Stimulated activated CD4-positive, alpha-beta T cell treated with anti-CD3 and anti-CD28 coated beads, Interleukin-1b, Interleukin-23, amount 100 ng/mL, for 1 hour (primary cell): Measurements from ENCODE around the gene CACFD1.

Source experiments
- DNase-seq, 2 donors: peaks; one replicate each; pipeline ENCODE4 v3.0.0-alpha.2; 2020; ENCODE audit warnings: low read depth in 2 of 2

CACFD1 gene

DNA sequence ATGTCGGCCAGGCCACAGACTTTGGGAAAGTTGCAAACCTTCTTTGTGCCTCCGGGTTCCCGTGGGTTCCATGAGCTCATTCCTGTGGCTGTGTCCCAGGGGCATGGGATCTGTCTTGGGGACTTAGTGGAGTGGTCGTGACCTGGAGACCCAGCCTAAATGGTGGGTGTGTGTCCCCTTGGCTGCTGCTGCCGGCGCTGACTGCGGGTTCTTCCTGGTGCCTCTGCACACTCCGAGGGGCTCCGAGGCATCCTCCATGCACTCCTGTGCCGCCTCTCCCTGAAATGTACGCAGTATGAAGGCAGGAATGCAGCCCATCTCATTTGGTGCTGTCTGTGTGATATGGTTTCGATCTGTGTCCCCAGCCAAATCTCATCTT, 40.1 kb downstream of the CACFD1 start:
- no peak for DNase-seq

DNA sequence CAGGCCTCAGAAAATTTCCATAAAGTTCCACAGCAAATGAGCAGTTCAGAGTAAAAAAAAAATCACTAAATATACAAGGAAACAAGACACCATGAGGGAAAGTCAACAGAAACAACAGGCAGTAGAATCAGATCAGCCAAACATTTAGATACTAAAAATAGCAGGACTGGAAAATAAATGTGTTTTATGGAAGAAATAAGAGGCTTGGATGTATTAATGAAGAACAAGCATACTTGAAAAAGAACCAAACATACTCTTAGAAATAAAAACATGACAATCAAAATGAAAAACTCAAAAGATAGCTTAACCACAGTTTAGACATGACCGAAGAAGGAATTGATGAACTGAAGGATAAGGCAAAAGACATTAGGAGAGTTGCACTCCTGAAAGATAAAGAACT, 42.3 kb downstream of the CACFD1 start:
- no peak for DNase-seq

DNA sequence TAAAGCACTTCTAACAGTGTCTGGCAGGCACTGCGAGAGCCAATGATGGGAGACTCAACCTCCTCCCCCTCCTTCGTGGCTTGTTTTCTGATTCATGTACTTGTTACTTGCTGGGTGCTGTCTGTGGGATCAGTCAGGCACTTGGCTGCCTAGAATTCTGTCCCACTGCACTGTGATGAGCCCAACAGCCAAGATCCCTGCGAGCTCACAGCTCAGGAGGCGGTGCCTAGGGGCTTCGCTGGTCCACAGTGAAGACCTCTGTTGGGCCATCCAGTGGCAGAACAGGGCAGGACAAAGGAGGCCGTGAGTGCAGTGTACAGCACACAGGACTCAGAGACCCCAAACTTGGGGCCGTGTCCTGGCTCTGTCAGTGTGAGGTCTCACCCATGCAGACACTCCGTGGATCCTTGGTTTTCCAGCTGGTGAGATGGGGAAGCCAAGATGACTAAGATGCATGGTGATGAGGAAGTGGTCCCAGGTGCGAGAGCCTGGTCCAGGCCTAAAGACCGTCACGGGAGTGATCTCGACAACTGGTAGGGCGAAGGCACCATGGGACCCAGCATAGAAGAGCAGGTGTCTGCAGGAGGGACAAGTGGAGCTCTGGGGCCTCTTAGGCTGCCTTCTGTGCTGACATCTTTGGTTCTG, 45.5 kb downstream of the CACFD1 start:
- no peak for DNase-seq

DNA sequence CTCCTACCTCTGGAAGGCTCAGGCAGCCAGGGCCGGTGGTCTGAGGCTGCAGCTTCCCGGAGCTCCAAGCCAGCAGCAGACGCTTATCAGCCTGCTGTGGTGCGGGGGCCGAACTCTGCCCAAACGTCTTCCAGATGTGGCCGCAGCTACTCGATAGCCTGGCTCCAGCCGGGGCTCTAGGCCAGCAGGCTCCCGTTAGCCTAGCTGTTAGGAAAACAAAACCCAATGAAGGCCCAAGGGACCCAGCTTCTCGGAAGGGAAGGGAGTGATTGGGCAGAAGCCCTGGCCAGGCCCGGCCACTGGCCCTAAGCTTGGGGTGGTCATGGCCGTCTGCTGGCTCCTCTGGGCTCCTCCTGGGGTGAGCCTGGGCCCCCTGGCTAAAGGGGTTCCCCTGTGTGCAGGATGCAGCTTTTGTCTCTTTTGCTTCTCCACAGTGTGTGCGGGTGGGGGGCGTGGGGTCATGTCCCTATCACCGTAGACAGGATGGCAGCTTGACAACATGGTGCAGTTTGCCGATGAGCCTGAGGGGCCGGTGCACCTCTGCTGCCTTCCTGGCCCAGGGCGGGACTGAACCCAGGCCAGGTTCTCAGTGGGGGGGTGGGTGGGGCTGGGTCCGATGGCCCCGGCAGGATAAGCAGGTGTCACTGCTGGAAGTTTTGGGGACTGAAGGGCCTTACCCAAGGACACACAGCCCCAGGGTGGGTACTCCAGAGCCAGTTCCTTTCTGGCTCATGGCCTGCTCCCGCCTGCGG, 46.3 kb downstream of the CACFD1 start:
- DNase-seq, result no peak

DNA sequence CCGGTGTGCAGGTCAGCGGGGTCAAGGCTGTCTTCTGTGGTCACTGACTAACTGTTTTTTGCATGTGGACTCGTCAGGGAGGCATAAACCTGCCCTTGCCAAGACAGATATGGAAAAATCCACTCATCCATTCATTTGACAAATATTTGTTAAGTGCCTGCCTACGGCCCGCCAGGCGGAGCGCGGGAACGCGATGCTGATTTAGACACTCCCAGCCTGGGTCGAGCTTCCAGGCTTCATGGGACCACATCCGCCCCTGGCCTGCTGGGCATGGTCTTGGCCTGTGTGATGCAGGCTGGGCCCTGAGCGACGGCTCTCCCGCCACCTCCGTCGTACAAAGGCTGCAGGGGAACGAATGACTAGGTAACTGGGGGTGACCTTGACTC, 46.9 kb downstream of the CACFD1 start:
- DNase-seq, result no peak

DNA sequence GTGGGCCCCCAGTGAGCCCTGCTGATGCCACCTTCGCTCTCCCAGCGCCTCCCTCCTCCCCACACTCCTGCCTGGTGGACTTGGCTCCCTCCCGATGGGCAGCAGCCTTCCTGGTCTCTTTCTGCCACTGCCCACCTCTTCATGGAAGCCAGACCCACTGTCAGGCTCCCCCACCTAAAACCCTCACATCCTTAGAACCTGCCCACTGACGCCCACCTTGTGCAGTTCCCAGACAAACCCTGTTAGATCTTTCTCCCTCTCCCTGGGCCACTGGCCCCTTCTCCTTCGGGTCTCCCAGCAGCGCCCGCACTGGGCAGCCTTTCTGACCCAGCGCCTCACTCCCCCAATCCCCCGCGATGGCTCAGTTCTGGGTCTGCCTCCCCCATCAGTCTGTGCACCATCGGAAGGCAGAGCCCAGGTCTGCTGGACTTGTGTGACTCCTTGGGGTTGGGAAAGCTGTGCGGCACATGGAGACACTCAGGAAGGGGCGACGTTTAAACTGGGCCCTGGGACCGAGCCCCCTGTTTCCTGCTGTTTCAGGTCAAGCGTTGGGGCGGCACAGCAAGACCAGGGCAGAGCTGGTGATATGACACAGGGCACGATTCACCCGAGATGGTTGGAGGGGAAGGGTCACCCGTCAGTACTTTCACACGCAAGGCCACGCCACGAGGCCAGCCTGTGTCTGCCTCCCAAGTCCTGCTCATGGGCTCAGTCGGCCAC, 47.6 kb downstream of the CACFD1 start:
- no peak for DNase-seq

DNA sequence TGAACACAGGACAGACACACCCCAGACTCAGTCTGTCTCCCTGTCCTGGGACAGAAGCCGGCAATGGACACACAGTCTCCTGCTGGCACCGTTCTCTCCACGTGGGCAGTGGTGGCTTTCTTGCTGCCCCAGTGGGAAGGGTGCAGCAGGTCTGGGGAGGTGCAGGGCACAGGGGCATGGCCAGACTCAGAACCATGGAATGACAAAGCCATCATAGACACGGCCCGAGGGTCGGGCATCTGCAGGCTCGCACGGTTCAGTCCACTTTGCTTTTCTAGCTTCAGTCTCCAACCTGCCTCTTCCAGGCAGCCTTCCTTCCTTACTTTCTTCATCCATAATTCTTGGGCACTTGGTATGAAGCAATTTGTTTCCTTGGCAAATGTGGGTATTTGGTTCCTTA, 48.3 kb downstream of the CACFD1 start:
- DNase-seq, result no peak

DNA sequence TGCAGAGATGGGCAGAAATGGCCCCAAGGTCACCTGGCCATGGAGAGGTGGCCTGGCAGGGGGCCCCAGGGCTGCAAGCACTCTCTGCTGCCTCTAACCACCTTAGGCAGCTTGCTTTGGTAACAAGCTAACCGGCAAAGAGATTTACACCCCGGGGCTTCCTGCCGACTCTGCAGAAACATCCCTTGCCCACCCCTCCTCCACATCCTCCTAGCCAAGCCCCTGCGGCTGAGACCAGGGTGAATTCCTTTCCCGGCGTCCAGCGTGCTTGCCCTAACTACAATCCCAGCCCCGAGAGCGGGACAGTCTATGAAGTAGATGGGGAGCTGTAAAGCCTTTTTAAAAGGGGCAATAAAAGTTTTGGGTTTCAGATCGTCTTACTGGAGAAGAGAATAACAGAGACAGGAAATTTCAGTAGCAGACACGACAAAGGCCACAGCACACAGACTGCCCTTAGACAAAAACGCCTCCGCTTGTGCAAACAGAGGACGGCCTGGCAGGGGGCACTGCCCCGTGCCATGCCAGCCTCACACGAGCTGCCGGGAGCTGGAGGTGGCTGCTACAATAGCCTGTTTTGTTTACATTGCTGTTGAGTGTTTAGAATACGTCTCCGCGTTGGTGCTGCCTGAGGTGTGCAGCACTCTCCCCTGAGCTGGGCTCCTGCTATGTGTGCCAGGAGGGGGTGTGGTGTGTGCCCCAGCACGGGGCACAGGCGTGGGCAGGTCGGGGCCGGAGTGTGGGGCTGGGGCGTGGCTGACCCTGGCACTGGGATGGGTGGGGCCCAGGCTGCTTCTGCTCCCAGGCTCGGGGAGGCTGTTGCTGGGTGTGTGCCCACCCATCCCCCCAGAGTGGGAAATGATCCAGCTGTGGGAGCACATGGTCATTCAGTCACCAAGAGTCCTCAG, 49.7 kb downstream of the CACFD1 start:
- DNase-seq, result no peak

DNA sequence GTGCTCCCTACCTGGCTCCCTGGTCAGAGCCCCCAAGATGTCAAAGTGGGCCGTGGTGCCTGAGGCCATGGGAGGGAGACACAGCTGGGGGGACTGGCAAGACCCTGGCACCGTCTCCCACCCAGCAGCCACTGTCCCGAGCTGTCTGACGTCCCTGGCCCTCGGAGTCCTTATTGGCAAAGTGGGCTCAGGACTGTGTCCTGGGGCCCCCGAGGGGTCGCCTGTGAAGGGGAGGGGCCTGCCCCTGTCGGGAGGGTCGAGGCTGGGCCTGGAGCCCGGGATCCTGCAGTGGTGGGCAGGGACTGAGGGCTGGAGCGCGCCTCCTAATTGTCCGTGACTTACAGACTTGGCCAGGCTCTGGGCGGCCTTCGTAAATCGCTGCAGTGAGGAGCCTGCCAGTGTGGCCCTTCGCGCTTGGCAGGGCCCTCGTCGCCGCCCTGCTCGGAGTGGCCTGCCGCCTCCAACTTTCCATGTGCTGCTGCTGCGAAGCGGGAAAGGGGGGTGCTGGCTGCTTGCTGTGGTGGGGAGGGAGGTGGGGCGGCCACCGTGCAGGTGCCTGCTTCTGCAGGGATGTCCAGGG, 51.2 kb downstream of the CACFD1 start:
- DNase-seq, result no peak

DNA sequence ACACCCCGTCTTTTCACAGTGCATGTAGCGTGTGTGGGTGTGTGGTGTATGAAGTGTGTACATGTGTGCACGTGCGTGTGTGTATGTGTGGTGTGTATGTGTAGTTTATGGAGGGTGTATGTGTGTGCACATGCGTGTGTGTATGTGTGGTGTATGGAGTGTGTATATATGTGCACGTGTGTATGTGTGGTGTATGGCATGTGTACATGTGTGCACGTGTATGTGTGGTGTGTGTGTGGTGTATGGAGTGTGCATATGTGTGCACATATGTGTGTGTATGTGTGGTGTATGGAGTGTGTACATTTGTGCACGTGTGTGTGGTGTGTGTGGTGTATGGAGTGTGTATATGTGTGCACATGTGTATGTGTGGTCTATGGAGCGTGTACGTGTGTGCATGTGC, 51.8 kb downstream of the CACFD1 start:
- DNase-seq, result no peak

DNA sequence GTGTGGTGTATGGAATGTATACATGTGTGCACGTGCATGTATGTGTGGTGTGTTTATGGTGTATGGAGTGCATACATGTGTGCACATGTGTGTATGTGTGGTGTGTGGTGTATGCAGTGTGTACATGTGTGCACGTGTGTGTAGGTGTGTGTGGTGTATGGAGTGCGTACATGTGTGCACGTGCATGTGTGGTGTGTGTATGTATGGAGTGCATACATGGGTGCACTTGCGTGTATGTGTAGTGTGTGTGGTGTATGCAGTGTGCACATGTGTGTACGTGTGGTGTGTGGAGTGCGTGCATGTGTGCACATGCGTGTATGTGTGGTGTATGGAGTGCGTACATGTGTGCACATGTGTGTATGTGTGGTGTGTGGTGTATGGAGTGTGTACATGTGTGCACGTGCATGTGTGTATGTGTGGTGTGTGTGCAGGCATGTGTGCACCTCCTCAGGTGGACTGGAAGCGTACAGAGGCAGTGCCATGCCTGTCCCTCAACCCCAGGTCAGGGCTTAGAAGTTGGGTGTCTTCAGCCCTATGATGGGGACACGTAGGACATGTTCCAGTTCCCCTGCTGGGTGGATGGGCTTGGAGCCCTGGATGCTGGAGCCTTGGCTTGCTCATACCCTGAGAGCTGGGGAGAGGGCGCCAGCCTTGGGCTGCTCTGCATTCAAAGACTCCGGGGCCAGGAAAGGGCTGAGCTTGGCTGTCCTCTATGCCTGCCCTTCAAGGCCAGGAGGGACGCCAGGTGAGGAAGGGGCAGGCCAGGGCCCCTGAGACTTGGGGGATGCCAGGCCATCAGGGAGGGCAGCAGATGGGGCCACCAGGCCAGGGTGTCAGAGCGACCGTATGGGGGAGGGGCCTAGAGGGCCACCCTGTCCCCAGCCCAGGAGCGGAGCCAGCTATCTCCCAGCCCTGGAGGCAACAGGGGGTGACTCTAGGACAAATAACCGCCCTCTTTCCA, 52.8 kb downstream of the CACFD1 start:
- DNase-seq, result no peak

DNA sequence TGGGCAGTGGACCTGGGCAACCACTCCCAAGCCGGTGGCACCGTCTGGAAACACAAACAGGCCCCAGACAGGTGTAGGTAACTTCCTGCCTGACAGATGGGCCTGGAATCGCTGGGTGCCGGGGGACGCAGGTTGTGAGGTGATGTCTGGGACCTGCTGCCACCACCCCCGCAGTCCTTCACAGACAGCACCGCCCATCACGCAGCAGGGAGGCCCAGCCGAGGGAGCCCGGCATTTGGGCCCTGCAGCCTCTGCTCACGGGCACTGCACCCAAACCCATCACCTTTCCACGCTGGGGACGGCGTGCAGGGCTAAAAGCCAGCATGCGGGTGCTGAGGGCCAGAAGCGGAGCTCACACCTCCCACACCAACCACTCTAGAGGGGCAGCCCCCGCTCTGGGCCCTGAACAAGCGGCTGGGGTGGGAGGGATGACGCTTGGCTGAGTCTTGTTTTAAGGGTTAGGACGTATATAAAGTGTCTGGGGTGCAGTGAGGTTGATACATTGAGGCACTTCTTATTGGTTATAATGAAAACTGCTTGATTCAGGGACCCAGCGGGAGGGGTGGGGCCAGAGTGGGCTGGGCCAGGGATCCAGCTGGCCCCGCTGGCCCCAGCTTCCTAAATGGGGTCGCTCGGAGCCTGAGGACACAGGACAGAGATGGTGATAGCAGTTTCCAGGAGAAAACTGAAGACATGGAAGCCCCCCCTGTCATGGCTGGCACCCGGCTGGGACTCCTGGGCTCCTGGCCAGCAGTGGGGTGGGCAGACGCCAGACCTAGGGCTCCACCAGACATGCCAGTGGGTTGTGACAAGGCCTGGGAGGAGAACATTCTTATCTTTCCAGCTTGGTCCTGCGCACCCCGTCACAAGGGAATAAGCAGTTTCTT, 53.7 kb downstream of the CACFD1 start:
- no peak for DNase-seq

DNA sequence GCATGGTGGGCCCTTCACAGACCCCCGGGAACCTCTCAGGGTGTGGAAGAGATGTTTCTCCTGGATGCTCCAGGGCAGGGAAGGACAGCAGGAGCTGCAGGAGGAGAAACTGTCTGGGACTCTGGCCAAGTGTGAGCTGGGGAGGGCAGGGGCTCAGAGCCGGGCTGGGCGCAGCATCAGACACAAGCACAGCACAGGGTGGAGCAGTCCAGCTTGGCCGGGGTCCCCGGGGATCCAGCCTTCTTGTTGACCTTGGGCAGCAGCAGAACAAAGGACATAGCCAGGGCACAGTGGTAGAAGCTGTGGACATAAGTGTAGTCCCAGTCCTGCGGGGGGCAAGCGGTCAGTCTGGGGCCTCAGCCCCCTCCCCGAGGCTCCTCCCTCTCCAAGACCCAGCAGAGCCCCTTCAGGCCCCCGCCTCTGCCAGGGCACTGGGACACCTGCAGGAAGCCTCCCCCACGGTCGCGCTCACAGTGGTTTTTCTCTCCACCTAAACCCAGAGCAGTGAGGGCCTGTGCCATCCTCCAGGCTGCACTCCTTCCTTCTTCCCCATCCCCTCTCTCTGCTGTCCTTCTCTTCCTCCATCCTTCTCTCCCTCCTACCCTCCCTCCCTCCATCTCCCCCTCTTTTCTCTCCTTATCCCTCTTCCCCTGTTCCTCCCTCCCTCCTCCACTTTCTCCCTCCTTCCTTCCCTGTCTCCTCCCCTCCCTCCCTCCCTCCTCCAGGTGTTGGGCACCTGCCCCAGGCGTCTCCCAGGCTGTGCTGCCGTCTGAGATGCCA, 54.9 kb downstream of the CACFD1 start:
- no peak for DNase-seq

DNA sequence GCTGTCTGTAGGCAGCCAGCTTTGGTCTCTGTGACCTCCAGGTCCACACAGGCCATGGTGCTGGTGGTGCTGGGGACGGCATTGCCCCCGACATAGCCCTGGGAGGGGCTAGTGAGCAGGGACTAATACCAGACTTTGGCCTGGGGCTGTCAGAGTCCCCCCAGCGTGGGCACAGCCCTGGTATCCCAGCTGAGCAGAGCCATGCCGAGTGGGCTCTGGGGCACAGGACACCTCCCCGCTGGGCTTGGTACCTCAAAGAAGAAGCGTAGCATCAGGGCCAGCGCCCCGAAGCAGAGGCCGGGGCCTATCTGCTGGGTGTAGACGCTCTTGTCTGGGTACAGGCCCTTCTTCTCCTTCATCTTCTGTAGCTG, 55.4 kb downstream of the CACFD1 start:
- DNase-seq, result no peak

DNA sequence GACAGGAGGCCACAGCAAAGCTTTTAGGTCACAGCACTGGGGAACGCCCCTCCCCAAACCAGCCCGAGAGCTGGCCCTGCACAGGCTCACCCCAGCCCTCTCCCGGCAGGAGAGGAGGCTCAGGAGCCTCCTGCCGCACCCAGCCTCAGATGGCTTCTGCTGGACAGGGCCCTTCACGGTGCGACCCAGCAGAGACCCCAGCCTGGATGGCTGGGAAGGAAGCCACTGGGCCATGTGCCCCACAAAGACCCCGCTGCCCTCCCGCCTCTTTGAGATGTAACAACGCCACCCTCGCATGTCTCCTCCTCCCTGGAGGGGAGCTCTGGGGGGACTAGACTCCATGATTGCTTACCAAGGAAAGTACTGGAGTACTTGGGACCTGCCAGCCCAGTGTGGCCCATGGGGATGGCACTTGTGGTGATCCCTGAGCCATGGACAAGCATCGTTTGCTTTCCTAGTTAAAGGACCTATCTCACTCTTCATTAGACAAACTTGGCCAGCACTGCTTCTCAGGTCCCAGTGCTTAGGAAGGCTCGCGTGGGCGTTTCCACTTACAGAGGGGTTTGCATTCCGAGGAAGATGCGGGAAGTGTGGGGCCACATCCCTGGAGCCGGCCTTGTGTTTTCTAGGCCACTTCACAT, 56.0 kb downstream of the CACFD1 start:
- no peak for DNase-seq

DNA sequence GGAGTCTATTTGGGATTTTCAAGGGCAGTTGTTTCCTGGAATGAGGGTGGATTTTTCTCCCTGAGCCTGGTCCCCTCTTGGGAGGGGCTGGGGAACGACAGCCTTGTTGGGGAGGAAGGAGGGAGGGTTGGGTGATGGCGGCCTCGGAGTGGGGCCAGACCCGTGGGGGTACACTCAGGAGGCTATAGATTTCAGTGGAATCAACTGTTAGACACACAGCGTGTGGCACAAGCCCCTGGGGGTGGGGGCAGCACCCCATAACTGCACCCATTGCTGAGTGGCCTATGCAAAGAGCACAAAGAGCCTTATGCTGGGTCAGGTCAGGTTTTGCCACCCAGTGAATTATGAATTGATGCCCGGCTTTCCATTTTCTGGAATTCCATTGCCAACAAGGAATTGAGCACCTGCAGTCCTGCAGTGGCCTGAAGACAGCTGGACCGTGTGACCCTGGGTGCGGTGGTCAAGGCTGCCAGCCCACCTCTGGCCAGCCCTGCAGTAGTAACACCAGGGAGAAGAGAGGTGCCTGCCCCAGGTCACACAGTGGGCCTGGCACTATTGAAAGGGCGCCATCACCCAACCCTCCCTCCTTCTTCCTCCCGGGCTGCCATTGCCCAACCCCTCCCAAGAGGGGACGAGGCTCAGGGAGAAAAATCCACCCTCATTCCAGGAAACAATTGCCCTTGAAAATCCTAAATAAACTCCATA, 56.6 kb downstream of the CACFD1 start:
- no peak for DNase-seq

DNA sequence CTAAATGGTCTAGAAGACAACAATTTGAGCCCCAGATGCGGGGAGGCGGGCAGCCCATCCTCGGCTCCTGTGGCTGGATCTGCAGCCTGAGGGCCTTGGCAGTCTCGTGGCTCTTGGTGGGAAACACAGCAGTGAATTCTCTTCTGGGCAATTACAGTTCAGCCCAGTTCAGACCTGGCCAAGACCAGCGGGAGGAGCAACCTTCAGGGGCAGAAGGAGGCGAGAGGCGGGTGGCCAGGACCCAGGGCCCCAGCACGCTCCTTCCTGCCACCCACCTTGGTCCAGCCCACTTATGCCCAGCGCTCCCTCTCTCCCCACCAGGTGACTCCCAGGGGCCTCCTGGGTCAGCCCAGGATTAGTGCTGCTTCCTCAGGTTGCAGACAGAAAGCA, 57.2 kb downstream of the CACFD1 start:
- no peak for DNase-seq

DNA sequence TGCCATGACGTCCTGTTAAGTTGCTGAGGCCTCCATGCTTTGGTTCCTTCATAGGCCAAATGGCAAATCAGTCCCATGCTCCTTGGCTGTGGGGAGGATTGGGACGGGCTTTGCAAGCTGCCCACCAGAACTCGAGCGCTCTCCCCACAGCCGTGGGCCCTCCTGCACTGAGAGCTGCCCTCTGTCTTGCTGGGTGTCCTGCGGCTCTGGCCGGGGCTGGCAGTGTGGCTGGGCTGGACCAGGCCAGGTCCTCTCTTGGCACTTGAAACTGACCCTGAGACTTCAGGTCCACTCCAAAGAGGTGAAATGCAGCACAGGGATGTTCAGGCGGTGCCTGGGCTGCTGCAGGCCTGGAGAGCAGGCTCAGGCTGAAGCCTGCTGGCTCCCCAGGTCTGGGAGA, 57.9 kb downstream of the CACFD1 start:
- DNase-seq, result no peak
